T47D (cell line): Measurements from ENCODE around the gene TRAPPC8.
"Not testable (repeated sequence)": the region's sequence is repeated elsewhere in the genome, so short reads cannot be mapped to it uniquely, and the experiment has no call there.

Experiments used
- DNase-seq, 2 experiments: peaks; one replicate each; pipeline versions ENCODE4 v3.0.0 to v3.0.0-alpha.2; 2011 to 2012; ENCODE audit warnings: low read depth in 1 of 2, low spot score in 1 of 2
- JUND ChIP-seq: IDR thresholded peaks from 2 replicates; pipeline ENCODE4 v1.6.1; 2012; ENCODE audit warnings: low read depth
- in situ Hi-C: cut with HindIII; loops from 2 replicates; pipeline ENCODE4 v1.10.0; 2016; ENCODE audit warnings: low sequenced_read_pairs, low pct_unique_long_range_greater_than_20kb

The TRAPPC8 gene

DNA sequence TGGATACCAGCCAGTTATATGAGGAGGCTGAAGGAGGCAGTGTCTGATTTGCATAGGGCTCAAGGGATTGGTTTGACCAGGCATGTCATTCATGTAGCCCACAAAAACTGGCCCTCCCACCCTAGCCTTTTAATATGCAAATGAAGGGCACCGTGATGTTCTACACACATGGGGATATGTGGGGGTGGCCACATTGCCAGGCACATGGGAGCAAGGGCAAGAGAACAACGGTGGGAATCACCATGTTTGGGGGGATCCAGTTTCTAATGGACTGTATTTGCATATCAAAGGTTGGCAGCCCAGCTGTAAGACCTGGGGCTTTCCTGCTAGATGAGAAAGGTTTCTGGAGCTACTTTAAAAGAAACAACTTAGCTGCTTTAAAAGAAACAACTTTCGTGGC is 117.2 kb downstream of the TRAPPC8 start:
- no peak for DNase-seq
- in situ Hi-C loops: no loop called here
- TF ChIP-seq JUND: no peak

- TF ChIP-seq JUND: no peak
- DNase-seq: no peak
- in situ Hi-C loops: no loop called here
Observed at GRCh38 chr18:31821545-31822171, 121.3 kb downstream of the TRAPPC8 start.

DNA sequence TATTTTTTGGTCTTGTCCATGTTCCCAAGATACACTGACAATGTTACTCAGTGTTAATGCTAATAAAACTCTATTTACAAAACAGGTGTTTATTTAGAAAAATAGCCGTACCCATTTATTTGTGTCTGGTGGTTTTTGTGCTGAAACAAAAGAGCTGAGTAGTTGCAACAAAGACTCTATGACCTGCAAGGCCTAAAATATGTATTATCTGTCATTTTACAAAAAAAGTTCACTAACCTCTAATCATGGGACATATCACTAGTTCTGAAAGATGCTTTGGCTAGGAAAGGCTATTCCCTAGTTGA is 123.1 kb downstream of the TRAPPC8 start:
- in situ Hi-C loops: no loop called here
- no peak for DNase-seq
- TF ChIP-seq JUND: no peak

GRCh38 chr18:31819106-31819924 is 123.6 kb downstream of the TRAPPC8 start:
- DNase-seq: peak in 1 of 2 experiments; percentile 63
- TF ChIP-seq JUND: no peak
- in situ Hi-C loops: no loop called here

DNA sequence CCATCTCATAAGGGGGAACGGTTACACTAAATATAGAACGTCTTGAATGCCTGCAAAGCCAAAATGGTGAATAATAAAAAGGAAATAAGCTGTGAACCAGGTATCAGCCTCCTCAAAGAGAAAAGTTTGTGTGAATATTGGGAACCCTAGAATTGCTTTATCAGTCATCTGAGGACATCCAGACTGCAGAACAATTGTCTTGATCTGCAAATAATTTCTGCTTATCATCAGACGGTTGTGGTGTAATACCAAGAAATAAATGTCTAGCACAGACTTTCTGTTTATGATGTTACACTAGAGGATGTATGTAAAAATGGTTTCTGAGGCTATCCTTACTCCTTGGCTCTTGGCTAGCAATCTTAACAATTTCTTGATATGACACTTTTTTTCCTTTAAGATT is 128.8 kb downstream of the TRAPPC8 start:
- no peak for TF ChIP-seq JUND
- no peak for DNase-seq
- in situ Hi-C loops: no loop called here

GRCh38 chr18:31810336-31811130 is 132.4 kb downstream of the TRAPPC8 start:
- DNase-seq, in situ Hi-C loops: not testable (repeated sequence)

GRCh38 chr18:31809049-31809448 is 133.9 kb downstream of the TRAPPC8 start:
- DNase-seq, in situ Hi-C loops: not testable (repeated sequence)

GRCh38 chr18:31801078-31801477 is 141.8 kb downstream of the TRAPPC8 start:
- no peak for TF ChIP-seq JUND
- peak in 1 of 2 experiments; percentile 12 for DNase-seq
- in situ Hi-C loops: no loop called here

DNA sequence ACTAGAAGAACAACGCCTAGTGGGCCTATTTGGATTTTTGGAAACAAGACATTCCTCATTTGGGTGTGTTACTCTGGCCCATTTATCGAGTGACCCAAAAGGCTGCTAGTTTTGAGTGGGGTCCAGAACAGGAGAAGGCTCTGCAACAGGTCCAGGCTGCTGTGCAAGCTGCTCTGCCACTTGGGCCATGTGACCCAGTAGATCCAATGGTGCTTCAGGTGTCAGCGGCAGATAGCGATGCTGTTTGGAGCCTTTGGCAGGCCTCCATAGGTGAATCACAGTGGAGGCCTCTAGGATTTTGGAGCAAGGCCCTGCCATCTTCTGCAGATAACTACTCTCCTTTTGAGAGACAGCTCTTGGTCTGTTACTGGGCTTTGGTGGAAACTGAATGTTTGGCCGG is 143.7 kb downstream of the TRAPPC8 start:
- DNase-seq, in situ Hi-C loops: not testable (repeated sequence)

DNA sequence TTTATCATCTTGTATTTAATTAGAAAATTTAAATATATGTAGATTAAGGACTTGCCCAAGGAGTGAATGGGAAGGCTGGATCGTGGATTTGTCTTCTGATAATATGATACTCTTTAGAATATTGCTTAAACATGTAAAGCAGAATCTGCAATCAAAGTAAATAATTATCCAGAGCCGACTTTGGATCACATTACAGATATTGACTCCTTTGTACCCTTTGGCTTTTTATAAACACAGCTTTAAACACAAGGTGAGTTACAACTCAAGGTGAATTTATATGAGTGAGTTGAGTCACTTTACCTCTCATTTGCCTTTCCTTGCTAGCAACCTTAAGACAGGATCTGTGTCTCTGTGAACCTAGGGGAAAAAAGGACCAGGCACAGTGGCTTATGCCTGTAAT is 144.5 kb downstream of the TRAPPC8 start:
- TF ChIP-seq JUND: no peak
- in situ Hi-C loops: no loop called here

DNA sequence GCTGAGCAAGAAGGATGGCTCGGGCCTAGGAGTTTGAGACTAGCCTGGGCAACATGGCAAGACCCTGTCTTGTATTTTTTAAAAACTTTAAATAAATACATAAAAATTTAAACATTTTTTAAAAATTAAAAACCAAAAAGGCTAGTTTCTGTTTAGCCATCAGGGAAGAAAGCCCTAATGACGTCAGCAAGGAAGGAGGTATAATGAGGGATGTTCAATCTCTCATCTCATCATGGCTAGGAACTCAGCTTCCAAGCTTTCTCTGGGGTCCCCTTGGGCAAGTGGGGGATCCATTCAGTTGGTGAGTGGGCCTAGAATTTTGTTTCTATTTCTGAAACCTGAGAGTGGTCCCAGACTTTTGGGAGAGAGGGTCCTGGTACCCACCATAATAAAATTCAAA is 147.2 kb downstream of the TRAPPC8 start:
- no peak for DNase-seq
- no peak for TF ChIP-seq JUND
- in situ Hi-C loops: no loop called here

More for the DNA sequence above, 144.5 kb downstream of the TRAPPC8 start:
- DNase-seq: no peak

- DNase-seq: no peak
- in situ Hi-C loops: no loop called here
- no peak for TF ChIP-seq JUND
Observed at GRCh38 chr18:31793531-31793930, 149.4 kb downstream of the TRAPPC8 start.

DNA sequence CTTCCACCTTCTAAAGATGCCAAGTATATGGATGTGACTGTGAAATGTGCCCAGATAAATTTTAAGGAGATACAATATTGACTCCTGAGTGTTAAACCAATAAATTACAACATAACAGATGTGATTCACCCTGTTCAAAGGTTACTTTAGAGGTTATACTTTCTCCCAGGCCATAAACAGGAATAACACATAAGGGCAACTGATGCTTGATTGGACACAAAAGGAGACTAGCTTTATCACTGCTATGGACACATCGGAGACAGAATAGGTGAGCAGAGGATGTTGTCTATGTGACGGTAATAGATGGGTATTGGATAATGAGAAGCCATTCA is 150.4 kb downstream of the TRAPPC8 start:
- in situ Hi-C loops: no loop called here
- TF ChIP-seq JUND: no peak
- no peak for DNase-seq
